Occipital lobe (tissue), 2 donors: Measurements from ENCODE around the gene NUDT21. TPM values are rescaled to one million over a fixed set of nuclear protein-coding genes. Genes with fewer than 3 reads are reported as not detected.
"Not testable (repeated sequence)": the region's sequence is repeated elsewhere in the genome, so short reads cannot be mapped to it uniquely, and the experiment has no call there.

Experiments
- DNase-seq: peaks from one replicate; lab custom pipeline; 2025; lab: John Stamatoyannopoulos, UW
- total RNA-seq: library from RNA; depleted of rRNA; stranded (reverse); fragments of >200 nt; gene quantifications from one replicate; pipeline ENCODE4 v1.2.3, GENCODE V29; 2014

Gene NUDT21
- total RNA-seq, 1 donor from 2014 or later: 287 TPM

DNA sequence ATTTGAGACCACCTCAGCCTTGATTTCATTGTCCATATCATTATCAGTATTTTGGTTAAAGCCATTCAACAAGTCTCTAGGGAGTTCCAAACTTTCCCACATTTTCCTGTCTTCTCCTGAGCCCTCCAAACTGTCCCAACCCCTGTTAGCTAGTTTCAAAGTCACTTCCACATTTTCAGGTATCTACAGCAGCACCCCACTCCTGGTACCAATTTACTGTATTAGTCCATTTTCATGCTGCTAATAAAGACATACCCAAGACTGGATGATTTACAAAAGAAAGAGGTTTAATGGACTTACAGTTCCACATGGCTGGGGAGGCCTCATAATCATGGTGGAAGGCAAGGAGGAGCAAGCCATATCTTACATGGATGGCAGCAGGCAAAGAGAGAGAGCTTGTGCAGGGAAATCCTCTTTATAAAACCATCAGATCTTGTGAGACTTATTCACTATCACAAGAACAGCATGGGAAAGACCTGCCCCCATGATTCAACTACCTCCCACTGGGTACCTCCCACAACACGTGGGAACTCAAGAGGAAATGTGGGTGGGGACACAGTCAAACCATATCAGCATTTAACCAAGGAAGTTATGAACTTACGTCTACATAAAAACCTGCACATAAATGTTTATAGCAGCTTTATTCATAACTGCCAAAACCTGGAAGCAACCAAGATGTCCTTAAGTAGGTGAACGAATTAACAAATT, 70.2 kb downstream of the NUDT21 start:
- not testable (repeated sequence) for DNase-seq

Other genes with a start within 250 kb of the NUDT21 start
- gene AMFR, start 25.8 kb downstream of the NUDT21 start, total RNA-seq: 266 TPM
- 42.9 TPM for gene OGFOD1, start 222 bp upstream of the NUDT21 start, total RNA-seq
- gene BBS2, start 68.7 kb upstream of the NUDT21 start, total RNA-seq: 124 TPM
- not detected for gene MT4, start 113.7 kb upstream of the NUDT21 start, total RNA-seq
- 8.6 TPM for gene MT3, start 138.2 kb upstream of the NUDT21 start, total RNA-seq
- gene MT2A, start 157.3 kb upstream of the NUDT21 start, total RNA-seq: 2.3 TPM
- gene MT1E, start 174.4 kb upstream of the NUDT21 start, total RNA-seq: 12.8 TPM
- gene MT1M, start 181.3 kb upstream of the NUDT21 start, total RNA-seq: 1.4 TPM
- gene MT1A, start 187.3 kb upstream of the NUDT21 start, total RNA-seq: not detected
- gene MT1B, start 200.6 kb upstream of the NUDT21 start, total RNA-seq: not detected
- gene MT1F, start 206.6 kb upstream of the NUDT21 start, total RNA-seq: 2.5 TPM
- gene MT1G, start 216.7 kb upstream of the NUDT21 start, total RNA-seq: not detected
- gene MT1H, start 218.5 kb upstream of the NUDT21 start, total RNA-seq: not detected
- 14.5 TPM for gene MT1X, start 231.1 kb upstream of the NUDT21 start, total RNA-seq